IMR-90 (cell line): ENCODE results near the gene MBD3L4.

ENCODE experiments used
- CEBPB ChIP-seq: IDR thresholded peaks from 2 replicates; pipeline ENCODE4 v1.6.1; 2012; ENCODE audit warnings: low read depth, low read length, improper control_type of control experiment
- CHD1 ChIP-seq: IDR thresholded peaks from 2 replicates; pipeline ENCODE4 v1.6.1; 2012; ENCODE audit warnings: low read depth, low read length, improper control_type of control experiment
- CTCF ChIP-seq: conservative IDR thresholded peaks from 2 replicates; pipeline ENCODE4 v1.5.1; 2012; ENCODE audit warnings: mild to moderate bottlenecking, low read depth, low read length, improper control_type of control experiment
- MAFK ChIP-seq: IDR thresholded peaks from 2 replicates; pipeline ENCODE4 v1.6.1; 2012; ENCODE audit warnings: low read depth, low read length, improper control_type of control experiment
- MAZ ChIP-seq: IDR thresholded peaks from 2 replicates; pipeline ENCODE4 v1.6.1; 2012; ENCODE audit warnings: low read depth, mild to moderate bottlenecking, low read length, improper control_type of control experiment, moderate library complexity, borderline replicate concordance
- NFE2L2 ChIP-seq: fragments of 150-350 bp; IDR thresholded peaks from 2 replicates; pipeline ENCODE4 v1.6.1; 2016; ENCODE audit warnings: low read depth, mild to moderate bottlenecking, low read length
- POLR2A ChIP-seq: IDR thresholded peaks from 2 replicates; pipeline ENCODE4 v1.6.1; 2012; ENCODE audit warnings: mild to moderate bottlenecking, low read depth, low read length
- RAD21 ChIP-seq: IDR thresholded peaks from 2 replicates; pipeline ENCODE4 v1.6.1; 2012; ENCODE audit warnings: low read length, improper control_type of control experiment
- RCOR1 ChIP-seq: IDR thresholded peaks from 2 replicates; pipeline ENCODE4 v1.6.1; 2012; ENCODE audit warnings: mild to moderate bottlenecking, low read length, improper control_type of control experiment; ENCODE audit not compliant: insufficient replicate concordance
- RFX5 ChIP-seq: IDR thresholded peaks from 2 replicates; pipeline ENCODE4 v1.8.0; 2012; ENCODE audit warnings: low read depth, mild to moderate bottlenecking, low read length, moderate library complexity
- TF ChIP-seq, protein P1 (sequence below): fragments of 150-350 bp; IDR thresholded peaks from 2 replicates; pipeline ENCODE4 v1.6.1; 2016; ENCODE audit warnings: low read depth, mild to moderate bottlenecking, low read length, moderate library complexity, borderline replicate concordance

DNA sequence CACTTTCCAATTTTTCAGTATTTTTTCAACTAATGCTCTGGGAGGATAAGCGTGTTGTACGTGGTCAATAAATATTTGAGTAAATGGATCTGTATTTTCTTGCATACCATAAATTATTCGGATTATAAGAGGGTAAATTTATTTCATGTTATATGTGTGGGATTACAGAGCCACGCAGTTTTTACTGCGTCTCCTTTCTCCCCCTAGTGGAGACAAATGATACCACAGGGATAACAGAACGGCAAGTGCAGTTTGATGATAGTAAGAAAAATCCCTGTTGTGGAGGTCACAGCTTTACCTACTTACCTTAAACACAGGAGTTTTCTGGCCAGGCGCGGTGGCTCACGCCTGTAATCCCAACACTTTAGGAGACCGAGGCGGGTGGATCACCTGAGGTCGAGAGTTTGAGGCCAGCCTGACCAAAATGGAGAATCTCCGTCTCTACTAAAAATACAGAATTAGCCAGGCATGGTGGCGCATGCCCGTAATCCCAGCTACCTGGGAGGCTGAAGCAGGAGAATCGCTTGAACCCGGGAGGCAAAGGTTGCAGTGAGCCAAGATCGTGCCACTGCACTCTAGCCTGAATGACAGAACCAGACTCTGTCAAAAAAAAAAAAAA, 35.6 kb downstream of the MBD3L4 start:
- no peak for TF ChIP-seq MAZ
- TF ChIP-seq POLR2A = no peak
- peak; percentile 36; the same call in 1 of the 2 replicates for TF ChIP-seq CTCF
- TF ChIP-seq RFX5 = no peak
- TF ChIP-seq, protein P1, sequence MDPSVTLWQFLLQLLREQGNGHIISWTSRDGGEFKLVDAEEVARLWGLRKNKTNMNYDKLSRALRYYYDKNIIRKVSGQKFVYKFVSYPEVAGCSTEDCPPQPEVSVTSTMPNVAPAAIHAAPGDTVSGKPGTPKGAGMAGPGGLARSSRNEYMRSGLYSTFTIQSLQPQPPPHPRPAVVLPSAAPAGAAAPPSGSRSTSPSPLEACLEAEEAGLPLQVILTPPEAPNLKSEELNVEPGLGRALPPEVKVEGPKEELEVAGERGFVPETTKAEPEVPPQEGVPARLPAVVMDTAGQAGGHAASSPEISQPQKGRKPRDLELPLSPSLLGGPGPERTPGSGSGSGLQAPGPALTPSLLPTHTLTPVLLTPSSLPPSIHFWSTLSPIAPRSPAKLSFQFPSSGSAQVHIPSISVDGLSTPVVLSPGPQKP = no peak
- no peak for TF ChIP-seq RAD21
- no peak for TF ChIP-seq NFE2L2
- TF ChIP-seq RCOR1 = no peak
- no peak for TF ChIP-seq MAFK
- no peak for TF ChIP-seq CHD1
- TF ChIP-seq CEBPB = no peak
